AG10803 (cell line): ENCODE data around the gene TDRD9.

Experiments used
- DNase-seq: peaks from one replicate; pipeline ENCODE4 v3.0.0; 2010; ENCODE audit warnings: low read depth
- H3K4me3 ChIP-seq: 2 replicates; pipeline ENCODE4 v1.5.1; 2011; ENCODE audit warnings: mild to moderate bottlenecking, low read length, control low read depth
- TF ChIP-seq, protein P1 (sequence below): conservative IDR thresholded peaks from 2 replicates; pipeline ENCODE4 v1.5.1; 2011; ENCODE audit warnings: mild to moderate bottlenecking, low read length, control low read depth, inconsistent platforms

Gene TDRD9

DNA sequence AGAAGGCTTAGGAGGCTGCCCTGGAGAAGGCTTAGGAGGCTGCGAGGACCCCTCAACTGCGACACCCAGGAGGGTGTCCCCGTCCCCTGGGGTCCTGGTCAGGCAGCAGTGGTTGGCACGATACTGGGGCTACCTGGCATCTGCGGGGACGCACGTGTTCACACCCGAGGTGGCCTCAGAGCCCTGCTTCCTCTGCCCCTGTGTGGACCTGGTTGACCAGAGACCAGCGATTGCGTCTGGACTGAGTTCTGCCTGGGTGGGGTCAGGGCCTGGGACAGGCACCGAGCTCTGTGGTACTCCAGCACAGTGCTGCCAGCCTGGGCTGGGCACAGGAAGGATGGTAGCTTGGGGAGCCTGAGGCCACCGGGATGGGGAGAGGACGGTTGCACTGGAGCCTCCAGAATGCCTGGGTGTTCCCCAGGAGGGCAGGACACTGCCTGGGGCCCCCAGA, 158.0 kb downstream of the TDRD9 start:
- TF ChIP-seq, protein P1, sequence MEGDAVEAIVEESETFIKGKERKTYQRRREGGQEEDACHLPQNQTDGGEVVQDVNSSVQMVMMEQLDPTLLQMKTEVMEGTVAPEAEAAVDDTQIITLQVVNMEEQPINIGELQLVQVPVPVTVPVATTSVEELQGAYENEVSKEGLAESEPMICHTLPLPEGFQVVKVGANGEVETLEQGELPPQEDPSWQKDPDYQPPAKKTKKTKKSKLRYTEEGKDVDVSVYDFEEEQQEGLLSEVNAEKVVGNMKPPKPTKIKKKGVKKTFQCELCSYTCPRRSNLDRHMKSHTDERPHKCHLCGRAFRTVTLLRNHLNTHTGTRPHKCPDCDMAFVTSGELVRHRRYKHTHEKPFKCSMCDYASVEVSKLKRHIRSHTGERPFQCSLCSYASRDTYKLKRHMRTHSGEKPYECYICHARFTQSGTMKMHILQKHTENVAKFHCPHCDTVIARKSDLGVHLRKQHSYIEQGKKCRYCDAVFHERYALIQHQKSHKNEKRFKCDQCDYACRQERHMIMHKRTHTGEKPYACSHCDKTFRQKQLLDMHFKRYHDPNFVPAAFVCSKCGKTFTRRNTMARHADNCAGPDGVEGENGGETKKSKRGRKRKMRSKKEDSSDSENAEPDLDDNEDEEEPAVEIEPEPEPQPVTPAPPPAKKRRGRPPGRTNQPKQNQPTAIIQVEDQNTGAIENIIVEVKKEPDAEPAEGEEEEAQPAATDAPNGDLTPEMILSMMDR: no peak
- H3K4me3 ChIP-seq: no peak overlapping the region
- no peak for DNase-seq

DNA sequence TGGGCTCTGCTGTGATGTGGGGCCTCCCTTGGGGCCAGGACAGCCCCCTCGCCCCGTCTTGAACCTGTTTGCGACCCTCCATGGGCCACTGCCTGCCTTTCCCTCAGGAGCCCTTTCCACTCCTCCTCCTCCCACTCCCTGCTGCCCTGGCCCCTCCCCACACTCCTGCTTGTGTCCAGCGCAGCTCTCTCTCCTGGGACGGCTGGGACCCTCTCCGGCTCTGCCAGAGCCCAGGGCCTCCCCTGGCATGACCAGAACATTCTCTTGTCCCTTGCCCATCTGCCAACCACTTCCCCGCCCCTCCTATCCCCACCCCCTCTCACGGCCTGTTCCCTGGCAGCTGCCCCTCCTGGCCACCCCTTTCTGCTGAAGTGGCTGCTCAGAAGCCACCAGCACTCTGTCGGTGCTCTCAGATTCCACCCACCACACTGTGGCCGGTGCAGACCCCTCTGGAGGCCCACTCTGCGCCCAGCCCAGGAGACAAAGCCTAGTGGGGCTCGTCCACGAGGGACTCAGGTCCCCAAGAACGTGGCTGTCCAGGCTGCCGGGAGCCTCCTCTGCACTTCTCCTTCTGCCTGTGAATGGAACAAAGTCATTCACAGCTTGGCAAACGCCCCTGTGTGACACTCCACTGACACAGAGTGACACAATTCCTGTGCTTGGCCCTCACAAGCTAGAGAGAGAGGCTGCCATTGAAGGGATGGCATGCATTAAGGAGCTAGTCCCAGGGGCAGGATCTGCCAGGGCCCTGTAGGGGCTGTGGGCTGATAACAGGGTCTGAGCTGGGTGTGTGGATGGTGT, 158.6 kb downstream of the TDRD9 start:
- TF ChIP-seq, protein P1: no peak
- H3K4me3 ChIP-seq: no peak overlapping the region
- DNase-seq: no peak

DNA sequence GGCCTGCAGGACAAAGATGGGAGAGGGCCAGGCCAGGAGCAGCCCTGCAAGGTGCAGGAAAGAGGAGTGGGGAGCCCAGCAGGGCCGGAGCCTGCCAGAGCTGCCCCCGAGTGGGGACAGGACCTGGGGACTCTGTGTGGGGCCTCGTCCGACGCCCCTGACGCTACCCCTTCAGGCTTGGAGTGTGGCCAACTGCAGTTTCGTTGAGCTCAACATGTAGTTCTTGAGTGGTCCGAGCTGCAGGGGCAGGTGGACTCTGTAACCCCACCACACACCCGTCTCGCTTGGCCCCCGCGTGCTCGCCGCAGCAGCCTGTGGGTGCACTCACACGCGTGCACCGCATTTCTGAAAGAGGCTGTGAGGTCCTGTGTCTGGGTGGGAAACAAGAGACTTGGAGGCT, 159.2 kb downstream of the TDRD9 start:
- DNase-seq: no peak
- no peak overlapping the region for H3K4me3 ChIP-seq
- TF ChIP-seq, protein P1: no peak

DNA sequence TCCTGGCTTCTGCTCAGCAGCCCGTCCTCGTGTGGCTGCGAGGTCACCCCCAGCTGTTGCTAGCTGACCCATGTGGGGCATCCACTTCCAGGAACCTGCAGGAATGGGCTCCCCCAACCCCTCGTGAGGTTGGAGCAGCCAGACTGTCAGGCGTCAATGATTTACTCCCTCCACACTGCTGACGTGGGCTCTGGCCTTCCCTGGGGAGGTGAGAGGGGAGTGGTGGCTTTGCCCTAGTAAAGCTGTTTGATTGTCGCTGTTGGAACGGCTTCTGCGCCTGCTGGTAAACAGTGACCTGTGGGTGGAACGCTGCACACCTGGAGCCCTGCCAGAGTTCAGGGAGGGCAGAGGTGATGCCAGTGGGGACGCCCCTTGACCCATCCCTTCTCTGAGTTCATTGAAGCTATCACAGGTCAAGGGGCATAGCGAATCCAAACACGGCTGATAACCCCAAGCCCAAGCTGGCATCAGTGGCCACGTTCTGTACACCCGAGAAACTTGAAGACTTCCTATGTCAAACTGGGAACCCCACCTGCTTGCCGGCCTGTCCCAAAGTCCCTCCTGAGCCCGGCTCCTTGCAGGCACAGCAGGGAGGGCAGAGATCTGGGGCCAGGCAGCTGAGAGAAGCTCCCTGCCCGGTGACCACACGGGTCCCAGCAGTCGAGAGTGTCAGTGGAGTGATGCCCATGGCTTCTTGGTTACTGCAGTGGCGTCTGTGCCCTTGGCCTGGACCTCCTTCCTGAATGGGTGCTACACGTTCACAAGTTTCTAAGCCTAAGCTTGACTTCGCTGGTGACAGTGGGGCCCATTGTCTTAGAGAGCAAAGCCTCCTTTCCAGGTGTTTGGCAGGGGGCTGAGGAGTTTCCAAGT, 160.0 kb downstream of the TDRD9 start:
- no peak for DNase-seq

DNA sequence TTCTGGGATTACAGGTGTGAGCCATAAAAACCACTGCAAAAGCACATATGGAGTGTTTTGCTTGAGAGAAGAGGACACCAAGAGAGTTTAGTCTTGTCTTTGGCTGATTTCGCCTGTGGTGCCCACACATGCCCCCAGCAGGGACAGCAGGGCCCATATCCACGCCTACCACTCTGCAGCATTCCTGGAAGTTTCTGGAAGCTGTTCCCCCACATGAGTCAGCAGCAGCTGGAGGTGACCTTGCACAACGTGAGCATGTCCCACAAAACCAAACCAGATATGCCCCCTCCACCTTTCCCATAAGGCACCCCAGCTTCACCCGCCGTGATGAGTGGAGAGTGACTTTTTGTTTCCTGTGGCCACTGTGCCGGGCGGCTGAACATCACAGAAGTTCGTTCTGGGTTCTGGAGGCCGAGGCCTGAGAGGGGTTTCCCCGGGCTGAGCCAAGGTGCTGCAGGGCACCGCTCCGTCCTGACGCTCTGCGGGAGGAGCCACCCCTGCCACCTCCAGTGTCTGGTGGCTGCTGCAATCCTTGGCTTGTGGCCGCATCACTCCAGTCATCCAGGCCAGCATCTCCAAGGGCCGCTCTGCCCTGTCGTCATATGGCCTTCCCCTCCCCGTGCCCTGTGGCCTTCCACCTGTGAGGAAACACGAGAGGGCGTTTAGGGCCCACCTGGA, 162.0 kb downstream of the TDRD9 start:
- no peak overlapping the region for H3K4me3 ChIP-seq
- peak; percentile 2 for DNase-seq
- TF ChIP-seq, protein P1: no peak

More for the DNA sequence above, 160.0 kb downstream of the TDRD9 start:
- H3K4me3 ChIP-seq: no peak overlapping the region
- TF ChIP-seq, protein P1: no peak

DNA sequence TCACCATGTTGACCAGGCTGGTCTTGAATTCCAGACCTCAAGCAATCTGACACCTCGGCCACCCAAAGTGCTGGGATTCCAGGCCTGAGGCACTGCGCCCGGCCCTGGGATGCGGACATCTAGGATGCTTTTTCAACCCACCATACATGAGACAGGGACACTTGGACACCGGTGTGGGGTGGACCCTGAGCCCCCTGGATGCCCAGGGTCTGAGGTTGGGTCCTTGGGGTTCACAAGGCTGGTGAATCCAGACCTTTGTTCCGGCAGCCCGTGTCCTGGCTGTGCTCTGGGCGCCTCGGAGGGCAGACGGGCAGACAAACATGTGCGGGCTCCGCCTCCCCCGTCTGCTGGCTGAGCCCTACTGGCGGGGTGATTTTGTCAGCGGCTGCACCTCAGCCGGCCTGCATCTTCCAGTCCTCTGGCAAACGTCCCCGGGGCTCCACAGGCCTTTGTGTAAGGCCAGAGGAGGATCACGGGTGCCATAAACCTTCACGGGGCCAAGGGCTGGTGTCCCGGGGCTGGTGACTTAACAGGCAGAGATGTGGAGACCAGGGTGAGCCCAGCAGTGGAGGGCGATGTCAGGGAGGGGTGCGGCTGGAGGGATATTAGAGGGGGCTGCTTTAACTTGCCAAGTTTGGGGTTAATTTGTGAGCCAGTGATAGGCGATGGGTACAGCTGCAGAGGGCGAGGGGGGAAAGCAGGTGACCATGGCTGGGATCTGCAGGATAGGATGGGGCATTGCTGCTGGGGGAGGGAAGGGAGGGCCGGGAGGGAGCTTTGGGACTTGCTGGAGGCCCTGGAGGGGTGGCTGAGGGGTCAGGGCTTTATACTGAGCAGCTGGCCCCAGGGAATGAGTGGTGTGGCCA, 163.0 kb downstream of the TDRD9 start:
- no peak for DNase-seq
- H3K4me3 ChIP-seq: no peak overlapping the region
- TF ChIP-seq, protein P1: no peak
